TTC549 (cell line): ENCODE measurements around the gene RAB1B.
"Not testable (repeated sequence)": the region's sequence is repeated elsewhere in the genome, so short reads cannot be mapped to it uniquely, and the experiment has no call there.

Experiments
- FAIRE-seq: peaks from 2 replicates; lab custom pipeline; 2012; peaks lifted over from hg19 to GRCh38; lab: Jason Lieb, UNC

The RAB1B gene

GRCh38 chr11:66310324-66310723, 41.9 kb downstream of the RAB1B start:
- FAIRE-seq = no peak

DNA sequence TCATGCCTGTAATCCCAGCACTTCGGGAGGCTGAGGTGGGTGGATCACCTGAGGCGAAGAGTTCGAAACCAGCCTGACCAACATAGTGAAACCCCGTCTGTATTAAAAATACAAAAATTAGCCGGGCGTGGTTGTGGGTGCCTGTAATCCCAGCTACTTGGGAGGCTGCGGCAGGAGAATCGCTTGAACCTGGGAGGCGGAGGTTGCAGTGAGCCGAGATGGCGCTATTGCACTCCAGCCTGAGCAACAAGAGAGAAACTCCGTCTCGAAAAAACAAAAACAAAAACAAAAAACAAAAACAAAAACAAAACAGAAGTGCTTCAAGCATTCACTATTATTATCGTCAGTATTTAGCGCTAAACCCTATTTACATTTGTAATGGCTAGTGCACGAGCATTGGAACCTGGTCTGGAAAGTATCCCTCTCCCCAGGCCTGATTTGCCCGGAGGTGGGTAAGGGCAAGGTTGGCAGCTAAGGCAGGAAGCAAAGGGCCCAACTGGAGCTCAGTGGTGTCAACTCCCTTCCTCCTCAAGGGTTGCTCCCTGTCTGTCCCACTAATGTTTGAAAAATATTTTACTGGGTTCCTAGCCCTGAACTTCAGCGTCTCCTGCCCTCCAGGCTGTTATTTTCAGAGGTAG, 42.5 kb downstream of the RAB1B start:
- not testable (repeated sequence) for FAIRE-seq

- no peak for FAIRE-seq
Measured at GRCh38 chr11:66311470-66311964, 43.1 kb downstream of the RAB1B start.

DNA sequence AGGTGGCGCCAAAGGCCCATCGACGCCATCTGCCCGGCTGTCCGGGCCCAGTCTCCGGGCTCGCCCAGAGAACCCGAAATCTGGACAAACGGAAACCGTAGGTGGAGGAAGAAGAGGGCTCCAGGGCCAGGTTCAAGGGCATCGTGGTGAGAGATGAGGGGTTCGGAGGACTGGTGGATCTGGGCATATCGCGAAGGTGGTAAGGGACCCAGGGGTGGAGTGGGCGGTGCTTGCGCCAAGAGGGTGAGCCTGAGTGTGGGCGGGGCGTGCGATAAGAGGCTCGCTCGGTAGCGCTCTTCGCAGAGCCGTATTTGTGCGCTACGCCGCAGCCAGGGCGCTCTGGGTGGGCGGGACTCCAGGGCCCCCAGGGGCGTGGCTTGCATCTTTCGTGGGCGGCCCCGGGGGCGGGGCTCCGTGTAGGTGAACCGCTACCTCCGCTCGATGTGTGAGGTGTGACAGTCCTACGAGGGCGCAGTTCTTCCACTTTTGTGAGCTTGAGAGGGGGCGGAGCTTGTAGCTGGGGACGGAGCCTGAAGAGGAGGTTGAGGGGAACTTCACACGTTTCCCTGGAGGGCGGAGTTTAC, 43.6 kb downstream of the RAB1B start:
- no peak for FAIRE-seq

DNA sequence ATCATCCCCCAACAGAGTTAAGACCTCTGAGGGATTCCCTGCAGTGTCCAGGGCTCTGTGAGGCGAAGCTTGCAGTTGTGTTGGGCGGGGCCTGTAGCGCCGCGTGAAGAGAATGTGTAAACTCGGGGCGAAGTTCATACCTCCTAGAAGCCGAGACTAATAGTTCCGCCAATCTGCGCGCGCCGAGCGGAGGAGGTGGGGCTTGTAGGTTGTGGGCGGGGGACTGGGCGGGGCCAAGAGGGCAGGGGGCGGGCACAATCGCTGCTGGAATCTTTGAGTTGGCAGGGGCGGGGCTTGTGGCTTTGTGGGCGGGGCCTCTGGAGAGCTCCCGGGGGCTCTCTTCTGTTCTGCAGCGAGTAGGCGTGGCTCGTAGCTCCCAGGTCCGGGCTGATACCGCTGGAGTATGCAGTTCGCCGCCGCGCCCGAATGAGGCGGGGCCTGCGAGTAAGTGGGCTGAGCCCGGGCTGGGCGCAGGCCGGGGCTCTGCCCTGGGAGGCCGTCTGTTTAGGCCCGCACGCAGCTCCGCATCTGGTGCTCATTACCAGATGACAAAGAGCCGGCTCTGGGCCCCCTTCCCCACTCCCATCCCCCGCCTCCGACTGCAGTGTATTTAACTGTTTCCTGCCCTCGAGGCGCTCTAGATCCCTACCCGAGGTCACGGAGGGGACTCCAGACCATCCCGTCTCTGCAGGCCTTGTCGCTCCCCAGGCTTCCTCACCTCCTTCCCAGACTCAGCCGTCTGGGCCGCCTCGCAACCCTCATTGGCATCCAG, 44.3 kb downstream of the RAB1B start:
- FAIRE-seq = peak; percentile 82

DNA sequence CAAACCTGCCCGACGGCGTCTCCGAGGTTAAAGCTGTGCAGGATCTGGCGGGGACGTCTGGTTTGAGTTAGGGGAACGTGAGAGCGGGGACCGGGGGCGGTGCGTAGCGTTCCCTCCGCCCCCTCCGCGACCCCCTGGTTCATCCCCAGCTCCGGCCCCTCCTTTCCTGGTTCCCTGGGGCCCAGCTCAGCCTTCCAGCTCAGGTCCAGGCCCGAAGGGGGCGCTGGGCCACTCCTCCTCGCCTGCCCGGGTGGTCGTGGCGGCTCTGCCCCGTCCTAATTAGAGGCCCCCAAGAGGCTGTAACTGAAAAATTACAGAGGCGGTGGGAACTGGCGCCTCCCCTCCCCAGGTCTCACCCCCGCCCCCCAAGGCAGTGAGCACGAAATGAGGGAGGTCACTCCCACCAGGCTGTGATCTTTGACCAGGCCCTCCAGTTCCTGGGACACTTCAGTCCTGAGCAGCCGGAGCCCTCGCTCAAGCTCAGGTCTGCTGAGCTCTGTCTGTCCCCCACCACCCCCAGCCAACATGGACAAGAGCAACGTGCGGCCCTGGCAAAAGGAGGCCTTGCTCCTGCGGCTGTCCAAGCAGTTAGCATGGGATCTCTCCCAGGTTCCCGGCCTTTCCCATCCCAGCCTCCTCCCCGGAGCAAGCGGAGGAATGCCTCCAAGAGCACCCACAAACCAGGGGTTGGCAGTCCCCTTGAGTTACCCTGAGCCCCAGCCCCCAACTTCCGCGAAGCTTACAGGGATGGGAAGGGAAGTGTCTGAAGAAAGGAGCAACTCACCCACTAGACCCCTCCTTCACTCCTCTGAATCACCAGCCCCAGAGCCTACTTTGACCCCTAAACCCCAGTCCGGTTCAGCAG, 45.1 kb downstream of the RAB1B start:
- FAIRE-seq = no peak

GRCh38 chr11:66314186-66314501, 45.7 kb downstream of the RAB1B start:
- no peak for FAIRE-seq

GRCh38 chr11:66314561-66315497, 46.4 kb downstream of the RAB1B start:
- FAIRE-seq = no peak

- FAIRE-seq = no peak
Measured at GRCh38 chr11:66315498-66315885, 47.1 kb downstream of the RAB1B start.

GRCh38 chr11:66315921-66316811, 47.7 kb downstream of the RAB1B start:
- FAIRE-seq = no peak

DNA sequence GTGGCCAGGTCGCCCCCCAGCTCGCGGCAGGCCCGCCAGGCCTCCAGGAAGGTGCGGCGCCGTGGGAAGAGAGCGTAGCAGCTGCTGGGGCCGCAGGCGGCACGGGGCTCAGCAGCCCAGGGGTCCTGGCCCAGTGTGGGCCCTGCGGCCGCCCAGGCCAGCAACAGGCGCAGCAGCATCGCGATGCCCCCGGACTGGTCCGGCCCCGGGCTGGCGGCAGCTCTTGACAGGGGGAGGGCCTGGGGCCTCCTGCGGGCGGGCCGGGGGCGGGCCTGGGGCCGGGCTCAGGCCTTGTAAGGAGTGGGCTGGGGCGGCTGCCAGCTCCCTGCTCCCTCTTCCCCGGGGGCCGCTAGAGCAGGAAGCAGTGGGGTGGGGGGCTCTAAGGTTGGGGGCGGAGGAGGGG, 48.4 kb downstream of the RAB1B start, which contains the start of gene CD248:
CD248 (minus strand) TSS at position 196 of the 403 bp plus-strand sequence; CDS start at position 179, 17 bp downstream.
- no peak for FAIRE-seq

- FAIRE-seq = no peak
Measured at GRCh38 chr11:66317322-66317722, 48.9 kb downstream of the RAB1B start.

DNA sequence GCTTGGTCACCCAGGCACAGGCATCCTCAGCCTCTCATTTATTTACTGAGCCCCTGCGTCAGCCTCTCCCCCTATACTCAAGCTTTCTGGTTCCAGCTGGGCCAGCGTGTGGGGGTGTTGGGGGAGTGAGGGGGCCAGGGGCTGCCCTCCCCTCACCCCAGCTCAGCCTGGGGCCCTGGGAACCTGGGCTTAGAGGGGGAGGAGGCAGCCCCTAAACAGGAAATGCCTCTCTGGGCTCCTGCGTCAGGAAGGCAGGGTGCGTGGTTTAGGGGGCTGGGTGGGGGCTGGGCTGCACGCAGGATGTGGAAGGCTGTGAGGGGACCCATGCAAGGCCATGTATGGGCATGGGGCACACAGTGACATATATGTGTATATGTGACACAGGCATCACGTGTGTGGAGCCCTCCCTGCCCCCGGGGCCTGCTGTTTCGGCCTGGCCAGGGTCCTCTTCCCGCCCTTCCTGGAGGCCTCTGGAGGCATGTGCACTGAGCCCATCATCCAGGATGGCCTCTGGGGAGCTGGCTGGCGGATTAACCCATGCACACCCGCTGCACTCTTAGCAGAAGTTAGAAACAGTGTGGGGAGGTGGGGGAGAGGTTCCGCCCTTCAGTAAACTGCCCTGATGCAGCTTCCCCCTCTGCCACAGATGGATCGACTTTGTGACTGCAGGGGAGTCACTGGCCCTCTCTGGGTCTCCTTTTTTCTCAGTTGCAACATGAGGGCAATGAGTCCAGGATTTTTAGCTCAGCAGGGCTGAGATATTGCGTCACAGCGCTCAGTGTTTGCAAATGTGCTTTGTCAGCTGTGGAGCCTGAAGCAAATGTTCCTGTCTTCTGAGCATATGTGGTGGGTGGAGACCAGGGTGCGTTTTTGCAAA, 49.5 kb downstream of the RAB1B start:
- no peak for FAIRE-seq

DNA sequence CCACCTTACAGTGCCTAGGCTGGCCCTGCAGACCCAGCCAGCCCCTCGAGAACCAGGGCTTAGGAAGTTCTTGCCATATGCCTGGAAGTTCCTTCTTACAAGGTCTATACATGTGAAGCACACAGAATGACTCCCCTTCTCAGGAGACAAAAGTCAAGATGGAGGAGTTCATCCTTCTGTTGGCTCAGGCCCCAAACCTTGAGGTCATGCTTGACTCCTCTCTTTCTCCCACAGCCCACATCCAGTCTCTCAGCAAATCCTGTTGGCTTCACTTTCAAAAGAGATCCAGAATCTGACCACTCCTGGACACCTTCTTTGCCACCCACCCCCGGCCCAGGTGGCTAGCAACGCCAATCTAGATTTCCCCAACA, 50.1 kb downstream of the RAB1B start:
- no peak for FAIRE-seq

DNA sequence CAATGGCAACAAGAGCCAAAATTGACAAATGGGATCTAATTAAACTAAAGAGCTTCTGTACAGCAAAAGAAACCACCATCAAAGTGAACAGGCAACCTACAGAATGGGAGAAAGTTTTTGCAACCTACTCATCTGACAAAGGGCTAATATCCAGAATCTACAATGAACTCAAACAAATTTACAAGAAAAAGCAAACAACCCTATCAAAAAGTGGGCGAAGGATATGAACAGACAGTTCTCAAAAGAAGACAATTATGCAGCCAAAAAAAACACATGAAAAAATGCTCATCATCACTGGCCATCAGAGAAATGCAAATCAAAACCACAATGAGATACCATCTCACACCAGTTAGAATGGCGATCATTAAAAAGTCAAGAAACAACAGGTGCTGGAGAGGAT, 51.9 kb downstream of the RAB1B start:
- not testable (repeated sequence) for FAIRE-seq

DNA sequence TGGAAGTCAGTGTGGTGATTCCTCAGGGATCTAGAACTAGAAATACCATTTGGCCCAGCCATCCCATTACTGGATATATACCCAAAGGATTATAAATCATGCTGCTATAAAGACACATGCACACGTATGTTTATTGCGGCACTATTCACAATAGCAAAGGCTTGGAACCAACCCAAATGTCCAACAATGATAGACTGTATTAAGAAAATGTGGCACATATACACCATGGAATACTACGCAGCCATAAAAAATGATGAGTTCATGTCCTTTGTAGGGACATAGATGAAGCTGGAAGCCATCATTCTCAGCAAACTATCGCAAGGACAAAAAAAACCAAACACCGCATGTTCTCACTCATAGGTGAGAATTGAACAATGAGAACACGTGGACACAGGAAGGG, 52.3 kb downstream of the RAB1B start:
- not testable (repeated sequence) for FAIRE-seq

GRCh38 chr11:66321606-66322005, 53.2 kb downstream of the RAB1B start:
- no peak for FAIRE-seq

GRCh38 chr11:66322732-66323427, 54.4 kb downstream of the RAB1B start:
- FAIRE-seq = no peak

- no peak for FAIRE-seq
Measured at GRCh38 chr11:66323684-66324083, 55.2 kb downstream of the RAB1B start.
